ENCODE measurements around the gene CHMP1A.
A peak's percentile ranks its signal among the peaks of the same experiment; 100 is the strongest.
"Not testable (repeated sequence)": the region's sequence is repeated elsewhere in the genome, so short reads cannot be mapped to it uniquely, and the experiment has no call there.

CHMP1A gene

DNA sequence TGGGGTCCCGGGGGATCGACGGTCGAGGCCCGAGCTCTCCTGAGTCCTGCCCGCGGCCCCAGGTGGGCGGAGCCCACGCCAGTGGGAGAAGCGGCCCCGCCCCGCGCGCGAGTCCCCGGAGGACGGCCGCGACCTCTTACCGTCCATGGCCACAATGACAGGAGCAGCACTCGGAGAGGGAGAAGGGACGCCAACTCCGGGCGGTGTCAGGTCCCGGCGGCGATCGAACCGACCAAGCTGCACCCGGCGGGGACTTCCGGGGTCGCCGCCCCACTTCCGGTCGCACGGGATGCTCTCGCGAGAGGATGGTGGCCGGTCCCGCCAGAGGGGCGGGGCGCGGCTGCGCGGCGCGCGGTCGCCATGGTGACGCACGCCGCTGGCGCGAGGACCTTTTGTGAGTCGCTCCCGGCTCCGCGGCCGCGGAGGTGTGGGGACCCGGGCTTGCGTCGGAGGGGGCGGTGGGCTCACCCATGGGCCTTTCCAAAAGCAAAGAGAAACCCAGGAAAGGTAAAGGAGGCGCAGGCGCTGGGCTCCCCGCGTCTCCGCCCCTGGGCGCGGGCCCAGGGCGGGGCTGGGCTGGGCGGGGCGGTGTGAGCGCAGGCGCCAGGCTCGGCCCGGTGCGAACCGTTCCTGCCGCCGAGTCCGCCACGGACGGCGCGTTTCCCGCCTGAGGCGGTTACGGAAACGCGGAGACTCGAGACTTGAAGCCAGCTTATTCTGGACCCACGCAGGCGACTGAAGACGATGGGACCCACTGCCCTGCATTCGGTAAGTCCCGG, at the start of gene CHMP1A, which contains the start of gene SPATA33:
Gene CHMP1A (minus strand): TSS at position 267 of the 779 bp plus-strand sequence. CDS start 120 bp downstream, at position 147.
Gene SPATA33 (plus strand): TSS at position 395 of the 779 bp plus-strand sequence. CDS start 76 bp downstream, at position 471.
- peak; percentile 93 for DNase-seq (ENCODE audit: low spot score)

DNA sequence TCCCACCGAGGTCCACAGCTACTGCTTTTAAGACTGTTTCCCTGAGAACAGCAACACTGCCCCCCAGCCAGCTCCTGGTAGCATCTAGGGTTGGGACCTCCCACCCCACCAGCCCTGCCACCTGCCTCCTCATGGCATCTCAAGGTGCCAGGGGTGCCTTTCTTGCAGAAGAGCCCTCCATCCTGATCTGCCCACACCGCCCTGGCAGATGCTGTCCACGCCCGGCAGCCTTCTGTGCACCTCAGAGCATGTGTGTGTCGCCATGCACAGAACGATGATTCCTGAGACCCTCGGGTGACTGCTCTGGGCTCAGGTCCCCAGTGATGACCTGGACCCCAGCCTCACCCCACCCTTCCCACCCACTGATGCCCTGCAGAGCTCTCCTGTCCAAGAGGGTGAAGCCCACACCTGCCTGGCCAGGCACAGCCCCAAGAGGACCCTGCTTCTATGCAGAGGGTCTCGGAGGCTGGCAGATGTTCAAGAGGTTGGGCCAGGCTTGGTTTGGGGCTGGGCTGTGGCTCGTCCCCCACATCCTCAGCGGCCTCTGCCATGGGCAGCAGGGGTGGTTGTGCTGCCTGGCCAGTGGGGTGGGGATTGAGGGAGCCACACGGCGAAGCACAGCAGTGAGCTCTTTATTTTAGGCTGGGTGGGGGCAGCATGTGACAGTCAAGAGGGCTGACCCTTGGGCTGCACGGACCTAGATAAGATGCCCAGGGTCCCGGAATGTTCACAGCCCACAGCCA, 49.2 kb upstream of the CHMP1A start:
- no peak for DNase-seq (ENCODE audit: low spot score)

DNA sequence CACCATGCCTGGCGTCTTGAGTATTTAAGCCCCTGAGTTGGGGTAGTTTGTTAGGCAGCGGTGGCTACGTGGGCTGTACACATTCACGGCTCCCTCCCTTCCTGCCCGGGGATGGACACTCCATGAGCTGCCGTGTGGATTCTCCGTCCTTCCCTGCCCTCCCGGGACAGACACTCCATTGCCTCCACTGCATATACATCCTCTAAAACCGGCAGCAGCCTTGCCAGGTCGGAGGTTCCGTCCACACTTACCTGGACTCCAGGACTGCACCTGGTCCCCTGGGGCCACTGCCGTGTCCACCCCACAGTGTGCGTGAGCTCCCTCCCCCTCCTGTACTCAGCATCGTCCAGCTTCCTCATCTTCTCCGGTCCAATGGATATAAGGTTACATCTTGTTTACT, 47.5 kb upstream of the CHMP1A start:
- DNase-seq (ENCODE audit: low spot score) = no peak

DNA sequence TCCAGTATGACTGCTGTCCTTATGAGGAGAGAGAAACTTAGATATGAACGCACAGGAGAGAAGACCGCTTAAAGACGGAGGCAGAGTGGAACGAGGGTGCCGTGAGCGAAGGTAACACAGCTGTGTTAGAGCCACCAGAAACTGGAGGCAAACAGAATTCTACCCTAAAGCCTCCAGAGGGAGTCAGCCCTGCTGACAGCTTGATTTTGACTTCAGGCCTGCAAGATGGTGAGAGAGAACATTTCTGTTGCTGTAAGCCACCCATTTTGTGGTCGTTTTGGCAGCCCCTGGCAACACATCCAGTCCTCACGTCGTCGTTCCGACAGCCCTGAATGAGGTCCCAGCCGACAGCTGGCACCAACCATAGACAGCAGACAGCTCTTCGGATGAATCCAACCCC, 46.8 kb upstream of the CHMP1A start:
- no peak for DNase-seq (ENCODE audit: low spot score)

DNA sequence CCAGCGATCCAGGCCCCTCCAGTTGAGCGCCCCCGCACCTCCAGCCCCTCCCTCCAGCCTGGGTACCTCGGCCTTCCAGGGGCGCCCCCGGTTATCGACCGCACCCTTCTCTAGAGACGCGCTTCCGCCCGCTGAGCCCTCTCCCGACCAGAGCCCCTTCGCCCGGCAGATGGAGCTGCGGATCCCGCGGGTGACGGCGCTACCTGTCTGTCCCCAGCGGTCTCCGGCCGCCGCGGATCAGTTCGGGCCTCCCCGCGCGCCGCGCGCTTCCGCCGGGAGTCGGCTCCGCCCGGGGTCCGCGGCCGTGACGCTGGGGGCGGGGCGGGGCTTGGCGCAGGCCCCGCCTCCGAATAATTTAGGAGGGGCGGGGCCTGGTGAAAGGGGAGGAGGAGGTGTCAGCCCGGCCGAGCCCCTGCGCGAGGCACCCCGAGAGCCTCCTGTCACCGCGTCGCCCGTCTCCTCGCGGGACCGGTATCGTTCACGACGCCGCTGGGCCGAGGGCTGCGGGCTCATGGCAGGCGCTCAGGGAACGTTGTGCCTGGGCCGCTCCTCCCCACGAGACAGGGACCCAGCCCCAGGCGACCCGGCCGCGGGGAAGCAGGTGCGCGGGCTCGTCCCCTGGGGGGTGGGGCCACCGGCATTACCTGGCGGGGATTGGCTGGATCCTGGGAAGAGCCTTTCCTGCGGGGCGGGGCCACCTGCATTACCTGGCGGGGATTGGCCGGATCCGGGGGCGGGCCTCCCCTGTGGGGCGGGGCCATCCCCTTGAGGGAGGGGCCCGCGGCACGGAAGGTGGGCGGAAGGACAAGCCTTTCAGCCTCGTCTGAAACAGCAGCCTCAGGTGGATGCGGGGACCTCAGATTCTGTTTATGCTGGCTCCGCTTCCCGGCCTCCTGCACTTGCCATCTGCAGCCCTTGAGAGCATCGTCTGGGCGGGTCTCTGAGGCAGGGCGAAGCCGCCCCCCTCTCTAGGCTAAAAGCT, 44.2 kb upstream of the CHMP1A start, which contains the start of gene SPATA2L:
Gene SPATA2L (minus strand): TSS at position 281 of the 982 bp plus-strand sequence. CDS start 473 bp downstream, outside the sequence.
- DNase-seq (ENCODE audit: low spot score) = peak; percentile 95

DNA sequence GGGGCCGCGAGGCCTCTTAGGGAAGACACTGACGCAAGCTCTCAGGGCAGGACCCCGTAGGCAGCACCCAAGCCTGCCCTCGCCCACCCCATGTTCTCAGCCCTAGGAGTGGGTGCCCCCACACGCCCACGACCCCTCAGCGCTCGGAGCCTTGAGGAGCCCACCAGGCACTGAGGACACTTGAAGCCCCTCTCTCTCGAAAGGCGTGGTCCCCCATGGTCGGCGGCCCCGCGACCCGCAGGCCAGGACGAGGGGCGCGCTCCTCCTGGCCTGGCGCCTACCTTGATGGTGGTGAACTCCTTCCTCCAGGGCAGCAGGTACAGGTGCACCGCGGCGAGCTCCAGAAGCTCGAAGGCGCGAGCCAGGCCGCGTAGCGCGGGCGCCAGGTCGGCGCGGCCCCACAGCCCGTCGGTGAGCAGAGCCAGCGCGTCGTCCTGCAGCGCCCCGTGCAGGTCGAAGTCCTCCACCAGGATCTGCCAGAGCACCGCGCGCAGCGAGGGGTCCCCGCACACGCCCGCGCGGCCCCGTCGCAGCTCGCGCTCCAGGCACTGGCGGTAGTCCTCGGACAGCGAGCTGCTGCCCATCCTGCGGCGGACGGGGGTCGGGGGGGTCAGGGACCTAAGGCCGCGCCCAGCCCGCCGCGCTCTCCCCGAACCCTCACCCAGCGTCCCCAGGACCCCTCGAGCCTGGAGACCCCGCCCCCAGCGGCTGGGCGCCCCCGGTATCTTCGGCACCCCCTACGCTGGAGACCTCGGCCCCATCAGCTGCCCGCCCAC, 43.3 kb upstream of the CHMP1A start:
- DNase-seq (ENCODE audit: low spot score) = no peak

DNA sequence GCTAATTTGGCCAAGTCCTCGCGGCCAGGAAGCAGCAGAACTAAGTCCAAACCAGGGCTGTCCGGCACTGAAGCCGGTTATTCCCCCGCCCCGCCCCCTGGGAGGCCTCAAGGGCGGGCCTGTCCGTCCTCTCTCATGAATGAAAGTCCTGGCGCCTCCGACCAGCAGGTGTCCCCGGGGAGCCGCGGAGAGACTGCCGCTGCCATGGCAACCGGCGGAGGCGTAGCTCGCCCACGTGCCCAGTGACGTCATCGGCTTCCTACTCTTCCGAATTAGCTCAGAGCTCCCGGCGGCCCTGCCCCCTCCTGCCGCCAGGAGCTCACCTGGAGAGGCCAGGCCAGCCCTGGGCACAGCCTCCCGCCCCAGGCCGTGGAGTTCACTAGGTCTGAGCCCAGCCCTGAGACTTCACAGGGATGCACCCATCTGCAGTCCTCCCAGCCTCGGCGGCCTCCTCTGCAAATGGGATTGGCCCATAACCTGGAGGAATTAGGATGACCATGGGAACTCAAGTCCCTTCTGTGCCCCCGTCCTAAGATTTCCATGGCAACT, 42.7 kb upstream of the CHMP1A start:
- DNase-seq (ENCODE audit: low spot score) = peak; percentile 96

DNA sequence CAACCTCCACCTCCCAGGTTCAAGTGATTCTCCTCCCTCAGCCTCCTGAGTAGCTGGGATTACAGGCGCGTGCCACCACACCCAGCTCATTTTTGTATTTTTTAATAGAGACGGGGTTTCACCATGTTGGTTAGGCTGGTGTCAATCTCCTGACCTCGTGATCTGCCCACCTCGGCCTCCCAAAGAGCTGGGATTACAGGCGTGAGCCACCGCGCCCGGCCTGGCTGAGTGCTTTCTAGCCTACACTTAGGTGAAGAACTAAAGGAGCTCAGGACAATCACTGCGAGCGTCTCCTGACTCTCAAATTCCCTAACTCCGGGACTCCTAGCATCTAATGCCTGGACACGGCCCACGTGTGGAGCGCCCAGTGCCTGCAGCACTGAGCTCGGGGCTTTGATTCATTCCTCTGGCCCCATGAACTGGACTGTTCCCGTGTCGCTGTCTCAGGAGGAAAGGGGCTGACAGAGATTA, 42.2 kb upstream of the CHMP1A start:
- DNase-seq (ENCODE audit: low spot score) = not testable (repeated sequence)

DNA sequence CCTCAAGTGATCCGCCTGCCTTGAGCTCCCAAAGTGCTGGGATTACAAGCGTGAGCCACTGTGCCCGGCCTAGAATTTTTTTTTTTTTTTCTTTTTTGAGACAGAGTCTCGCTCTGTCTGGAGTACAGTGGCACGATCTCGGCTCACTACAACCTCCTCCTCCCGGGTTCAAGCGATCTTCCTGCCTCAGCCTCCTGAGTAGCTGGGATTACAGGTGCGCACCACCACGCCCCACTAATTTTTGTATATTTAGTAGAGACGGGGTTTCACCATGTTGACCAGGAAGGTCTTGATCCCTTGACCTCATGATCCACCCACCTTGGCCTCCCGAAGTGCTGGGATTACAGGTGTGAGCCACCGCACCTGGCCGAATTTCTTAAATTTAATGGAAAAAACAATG, 41.2 kb upstream of the CHMP1A start:
- not testable (repeated sequence) for DNase-seq (ENCODE audit: low spot score)

DNA sequence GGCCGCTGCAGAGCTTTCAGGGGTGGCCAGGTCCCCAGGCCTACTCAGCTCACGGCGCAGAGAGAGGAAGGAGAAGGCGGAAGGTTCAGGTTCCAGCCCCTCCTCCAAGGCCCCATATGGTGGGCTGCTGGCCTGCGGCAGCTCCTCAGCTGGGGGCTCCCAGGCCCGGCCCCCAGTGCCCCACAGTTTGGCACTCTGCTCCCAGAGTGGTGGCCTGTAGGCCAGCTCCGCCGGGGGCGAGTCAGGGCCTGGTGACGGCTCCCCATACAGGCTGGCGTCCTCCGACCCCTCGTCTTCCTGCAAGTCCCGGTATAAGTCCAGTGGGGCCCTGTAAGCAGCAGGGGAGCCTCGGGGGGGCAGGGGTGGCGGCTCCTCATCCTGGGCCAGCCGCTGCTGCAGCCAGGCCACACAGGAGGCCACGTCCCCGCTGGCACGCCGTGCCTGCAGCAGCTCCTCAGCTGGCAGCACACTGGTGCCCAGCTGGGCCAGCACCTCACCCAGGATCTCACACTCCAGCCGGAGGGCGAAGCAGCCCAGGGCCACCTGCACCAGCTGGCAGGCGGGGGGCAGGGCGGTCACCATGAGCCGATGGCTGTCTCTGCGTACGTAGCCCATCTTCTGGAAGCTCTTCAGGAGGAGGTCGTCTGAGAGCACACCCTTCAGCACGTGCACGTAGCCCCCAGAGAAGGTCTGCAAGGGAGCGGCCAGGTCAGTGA, 40.3 kb upstream of the CHMP1A start:
- no peak for DNase-seq (ENCODE audit: low spot score)

DNA sequence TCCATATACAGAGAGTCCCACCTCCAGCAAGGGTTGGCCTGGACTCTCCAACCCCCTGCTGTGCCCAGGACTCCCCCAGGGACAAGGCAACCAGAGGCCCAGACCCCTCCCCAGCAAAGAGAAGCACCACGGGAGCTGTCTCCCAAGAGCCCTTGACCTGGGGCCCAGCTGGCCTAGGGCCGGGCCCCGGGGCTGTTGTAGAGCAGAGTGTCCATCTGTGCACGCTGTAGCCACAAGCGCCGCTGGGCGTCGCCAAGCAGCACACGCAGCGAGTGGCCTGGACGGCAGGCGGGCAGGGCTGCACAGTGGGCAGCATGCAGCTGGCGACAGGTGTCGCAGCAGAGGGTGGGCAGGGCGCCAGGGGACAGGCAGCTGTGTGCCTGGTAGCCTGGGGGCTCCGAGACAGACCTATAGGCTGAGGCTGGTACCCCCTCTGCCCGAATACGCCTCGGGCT, 39.7 kb upstream of the CHMP1A start:
- no peak for DNase-seq (ENCODE audit: low spot score)

DNA sequence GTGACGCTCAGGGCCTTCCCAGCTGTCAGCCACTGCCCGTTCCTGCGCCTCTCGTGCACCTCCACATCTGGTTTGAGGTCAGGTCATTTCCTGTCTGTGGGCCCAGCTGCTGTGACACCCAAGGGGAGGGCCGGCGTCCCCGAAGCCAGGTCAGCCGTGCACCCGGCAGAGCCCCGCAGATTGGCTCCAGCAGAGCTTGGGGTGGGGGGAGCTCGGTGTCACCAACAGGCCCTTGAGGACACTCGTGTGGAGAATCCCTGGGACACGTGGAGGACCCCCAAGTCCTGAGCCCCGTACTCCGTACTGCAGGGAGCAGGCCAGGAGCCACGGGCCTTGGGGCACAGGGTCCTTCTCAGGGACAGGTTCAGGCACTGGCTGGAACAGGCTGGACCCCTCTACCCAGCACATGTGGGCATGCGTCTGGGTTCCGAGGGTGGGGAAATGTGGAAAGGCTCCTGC, 39.2 kb upstream of the CHMP1A start:
- DNase-seq (ENCODE audit: low spot score) = no peak

DNA sequence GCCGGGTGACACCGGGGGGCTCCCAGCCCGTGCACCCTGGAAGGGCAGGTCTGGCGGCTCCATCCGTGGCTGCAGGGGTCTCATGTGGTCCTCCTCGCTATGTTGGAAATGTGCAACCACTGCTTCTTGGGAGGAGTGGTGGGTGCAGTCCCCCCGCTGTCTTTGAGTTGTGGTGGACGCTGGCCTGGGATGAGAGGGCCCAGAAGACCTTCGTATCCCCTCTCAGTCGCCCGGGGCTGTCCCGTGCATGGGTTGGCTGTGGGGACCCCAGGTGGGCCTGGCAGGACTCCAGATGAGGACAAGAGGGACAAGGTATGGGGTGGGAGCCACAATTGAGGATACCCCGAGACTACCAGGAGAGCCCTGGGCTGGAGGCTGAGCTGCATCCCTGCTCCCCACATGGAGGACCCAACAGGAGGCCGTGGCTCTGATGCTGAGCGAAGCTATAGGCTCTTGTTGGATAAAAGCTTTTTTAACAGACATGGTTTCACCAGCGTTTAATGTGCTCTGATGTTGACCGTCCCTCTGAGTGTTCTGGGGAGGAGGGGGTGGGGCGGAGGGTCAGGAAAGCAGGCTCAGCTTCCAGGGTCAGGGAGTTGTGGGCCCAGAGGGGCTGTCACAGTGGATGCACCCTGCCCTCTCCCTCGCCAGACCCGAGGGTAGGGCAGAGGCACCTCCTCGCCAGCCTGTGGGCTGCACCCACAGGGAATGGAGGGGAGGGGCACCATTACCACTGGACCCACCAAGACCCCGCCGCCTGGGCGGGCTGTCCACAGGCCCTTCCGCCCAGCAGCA, 38.6 kb upstream of the CHMP1A start:
- DNase-seq (ENCODE audit: low spot score) = no peak

DNA sequence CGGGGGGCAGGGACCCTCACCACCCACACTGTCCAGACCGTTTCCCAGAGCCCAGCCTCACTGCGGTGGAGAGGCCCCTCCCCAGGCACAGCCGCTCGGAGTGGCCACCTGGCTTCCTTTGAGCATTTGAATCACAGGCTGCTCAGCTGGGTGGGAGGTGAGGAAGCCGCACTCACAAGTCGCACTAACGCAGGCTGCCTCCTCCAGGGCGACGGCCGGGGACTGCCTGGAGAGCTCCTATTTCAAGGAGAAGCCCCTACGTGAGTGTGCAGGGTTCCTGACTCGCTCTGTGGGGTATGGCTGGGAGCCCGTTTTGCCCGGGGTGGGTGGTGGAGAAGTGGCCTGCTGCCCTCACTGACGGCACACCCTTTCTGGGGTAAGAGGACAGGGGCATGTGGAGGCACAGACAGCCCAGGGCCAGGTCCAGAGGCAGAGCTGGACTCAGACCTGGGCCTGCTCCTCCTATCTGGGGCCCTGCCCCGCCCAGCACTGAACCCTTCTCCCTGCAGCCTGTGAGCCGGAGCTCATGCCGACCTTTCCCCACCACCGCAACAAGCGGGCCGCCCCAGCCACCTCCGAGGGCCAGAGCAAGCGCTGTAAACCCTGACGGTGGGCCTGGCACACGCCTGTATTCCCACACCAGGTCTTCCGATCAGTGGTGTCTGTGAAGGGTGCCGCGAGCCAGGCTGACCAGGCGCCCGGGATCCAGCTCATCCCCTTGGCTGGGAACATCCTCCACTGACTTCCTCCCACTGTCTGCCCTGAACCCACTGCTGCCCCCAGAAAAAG, 37.8 kb upstream of the CHMP1A start:
- DNase-seq (ENCODE audit: low spot score) = no peak

DNA sequence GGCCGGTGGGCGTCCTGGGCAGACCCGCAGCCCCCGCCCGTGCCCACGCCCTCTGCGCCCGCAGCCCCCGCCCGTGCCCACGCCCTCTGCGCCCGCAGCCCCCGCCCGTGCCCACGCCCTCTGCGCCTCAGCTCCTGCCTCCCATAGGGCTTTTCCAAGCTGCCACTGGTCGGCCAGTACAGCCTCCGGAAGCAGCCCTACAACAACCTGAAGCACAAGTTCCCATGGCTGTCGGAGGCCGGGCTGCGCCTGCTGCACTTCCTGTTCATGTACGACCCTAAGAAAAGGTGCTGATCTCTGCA, 37.2 kb upstream of the CHMP1A start:
- not testable (repeated sequence) for DNase-seq (ENCODE audit: low spot score)

DNA sequence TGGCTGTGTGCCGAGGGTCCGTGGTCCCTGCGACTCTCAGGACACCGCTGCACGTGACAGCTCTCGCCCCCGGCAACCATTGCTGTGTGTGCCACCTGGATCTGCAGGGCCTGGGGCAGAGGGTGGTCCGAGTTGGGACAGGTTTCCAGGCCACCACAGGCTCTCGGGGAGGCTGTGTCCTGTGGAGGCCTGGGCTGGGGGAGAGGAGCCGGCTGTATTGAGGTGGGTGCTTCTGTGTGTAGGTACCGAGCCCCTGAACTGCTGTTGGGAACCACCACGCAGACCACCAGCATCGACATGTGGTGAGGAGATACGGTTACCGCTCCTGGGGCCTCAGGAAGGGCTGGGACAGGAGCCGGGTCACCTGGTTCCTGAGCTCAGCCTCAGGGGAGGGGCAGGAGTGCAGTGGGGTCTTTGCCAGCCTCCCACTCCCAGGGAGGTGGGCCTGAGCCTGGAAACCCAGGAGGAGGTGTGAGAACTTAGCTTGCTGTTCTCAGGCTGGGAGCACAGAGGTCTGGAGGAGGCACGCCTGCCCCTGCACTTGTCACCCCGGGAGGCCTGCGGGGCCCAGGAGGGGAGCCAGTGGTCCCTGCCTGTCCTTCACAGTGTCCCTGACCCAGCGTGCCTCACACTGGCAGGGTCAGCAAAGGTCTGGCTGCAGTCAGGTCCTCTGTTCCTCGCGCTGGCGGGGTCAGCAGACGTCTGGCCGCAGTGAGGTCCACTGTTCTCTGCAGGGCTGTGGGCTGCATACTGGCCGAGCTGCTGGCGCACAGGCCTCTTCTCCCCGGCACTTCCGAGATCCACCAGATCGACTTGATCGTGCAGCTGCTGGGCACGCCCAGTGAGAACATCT, 36.6 kb upstream of the CHMP1A start:
- DNase-seq (ENCODE audit: low spot score) = no peak

DNA sequence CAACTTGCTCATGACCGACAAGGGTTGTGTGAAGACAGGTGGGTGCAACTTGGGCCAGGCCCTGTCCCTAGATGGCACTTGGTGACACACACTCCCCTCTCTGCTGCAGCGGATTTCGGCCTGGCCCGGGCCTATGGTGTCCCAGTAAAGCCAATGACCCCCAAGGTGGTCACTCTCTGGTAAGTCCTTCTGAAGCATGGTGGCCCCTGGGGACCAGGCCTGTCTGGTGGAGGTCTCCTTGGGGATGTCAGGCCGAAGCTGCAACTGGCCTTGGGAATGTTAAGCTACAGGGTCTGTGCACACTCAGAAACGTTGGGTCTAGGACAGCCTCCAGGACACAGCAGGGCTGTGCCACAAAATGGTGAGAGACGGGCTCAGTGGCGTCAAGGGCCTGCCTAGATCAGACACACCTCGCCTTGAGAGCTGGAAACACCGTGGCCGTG, 35.8 kb upstream of the CHMP1A start:
- no peak for DNase-seq (ENCODE audit: low spot score)

Data from activated CD4-positive, alpha-beta T cell treated with anti-CD3 and anti-CD28 coated beads, Interleukin-2, Interleukin-4, amounts not matched to agents 100 ng/mL and 50 ng/mL, durations not matched to agents 16 hours and 8 hours (primary cell).